NCI-H1930 (cell line): ENCODE data around the gene ARHGAP26.
"Not testable (repeated sequence)": the region's sequence is repeated elsewhere in the genome, so short reads cannot be mapped to it uniquely, and the experiment has no call there.

Experiments used
- DNase-seq, 2 experiments: peaks; one replicate each; lab custom pipeline; 2025; lab: John Stamatoyannopoulos, UW

The ARHGAP26 gene

GRCh38 chr5:142959683-142960657 is 189.8 kb downstream of the ARHGAP26 start:
- no peak for DNase-seq

- no peak for DNase-seq
Observed at GRCh38 chr5:142961440-142962173, 191.4 kb downstream of the ARHGAP26 start.

- DNase-seq: no peak
Observed at GRCh38 chr5:142962174-142962533, 192.0 kb downstream of the ARHGAP26 start.

GRCh38 chr5:142965258-142966120 is 195.3 kb downstream of the ARHGAP26 start:
- not testable (repeated sequence) for DNase-seq

- DNase-seq: no peak
Observed at GRCh38 chr5:142966121-142966420, 195.9 kb downstream of the ARHGAP26 start.

GRCh38 chr5:142969186-142969585 is 199.0 kb downstream of the ARHGAP26 start:
- no peak for DNase-seq

- DNase-seq: no peak
Observed at GRCh38 chr5:142969624-142970439, 199.7 kb downstream of the ARHGAP26 start.

- DNase-seq: no peak
Observed at GRCh38 chr5:142970440-142971030, 200.4 kb downstream of the ARHGAP26 start.

- DNase-seq: no peak
Observed at GRCh38 chr5:142971303-142972013, 201.3 kb downstream of the ARHGAP26 start.

- no peak for DNase-seq
Observed at GRCh38 chr5:142972064-142972570, 201.9 kb downstream of the ARHGAP26 start.

GRCh38 chr5:142973932-142974331 is 203.8 kb downstream of the ARHGAP26 start:
- DNase-seq: no peak

GRCh38 chr5:142974409-142974808 is 204.2 kb downstream of the ARHGAP26 start:
- no peak for DNase-seq

GRCh38 chr5:142976861-142977260 is 206.7 kb downstream of the ARHGAP26 start:
- no peak for DNase-seq

- DNase-seq: no peak
Observed at GRCh38 chr5:142977363-142978051, 207.3 kb downstream of the ARHGAP26 start.

- DNase-seq: no peak
Observed at GRCh38 chr5:142978252-142978651, 208.1 kb downstream of the ARHGAP26 start.

- no peak for DNase-seq
Observed at GRCh38 chr5:142978726-142979125, 208.5 kb downstream of the ARHGAP26 start.

- no peak for DNase-seq
Observed at GRCh38 chr5:142979636-142980035, 209.5 kb downstream of the ARHGAP26 start.

- no peak for DNase-seq
Observed at GRCh38 chr5:142981475-142981874, 211.3 kb downstream of the ARHGAP26 start.
